Ramos (cell line): ENCODE data around the gene HCK.
"Not testable (repeated sequence)": the region's sequence is repeated elsewhere in the genome, so short reads cannot be mapped to it uniquely, and the experiment has no call there.

Experiments
- in situ Hi-C: fragments of 300-500 bp; cut with MboI; formaldehyde crosslinking; loops from one replicate; pipeline ENCODE4 v1.14.3; 2022; ENCODE audit warnings: low sequenced_read_pairs; ENCODE audit not compliant: unreplicated experiment

The HCK gene

GRCh38 chr20:32028647-32029372, 23.2 kb upstream of the HCK start:
- in situ Hi-C loops = no loop called here

GRCh38 chr20:32029561-32029960, 22.5 kb upstream of the HCK start:
- in situ Hi-C loops = no loop called here

GRCh38 chr20:32031007-32031958, 20.8 kb upstream of the HCK start:
- in situ Hi-C loops = no loop called here

- in situ Hi-C loops = no loop called here
These were observed 18.7 kb upstream of the HCK start for GRCh38 chr20:32033316-32033715.

GRCh38 chr20:32033721-32034120, 18.3 kb upstream of the HCK start:
- in situ Hi-C loops = not testable (repeated sequence)

- in situ Hi-C loops = no loop called here
These were observed 17.2 kb upstream of the HCK start for GRCh38 chr20:32034581-32035425.

- in situ Hi-C loops = no loop called here
These were observed 16.6 kb upstream of the HCK start for GRCh38 chr20:32035426-32035779.

GRCh38 chr20:32036252-32036651, 15.8 kb upstream of the HCK start:
- in situ Hi-C loops = no loop called here

GRCh38 chr20:32036716-32037485, 15.1 kb upstream of the HCK start:
- in situ Hi-C loops = no loop called here

- in situ Hi-C loops = no loop called here
These were observed 14.1 kb upstream of the HCK start for GRCh38 chr20:32037929-32038328.

GRCh38 chr20:32040142-32040953, 11.7 kb upstream of the HCK start:
- in situ Hi-C loops = no loop called here

- in situ Hi-C loops = no loop called here
These were observed 6.0 kb upstream of the HCK start for GRCh38 chr20:32045999-32046398.

GRCh38 chr20:32050324-32050841, 1.7 kb upstream of the HCK start:
- in situ Hi-C loops = no loop called here

GRCh38 chr20:32050851-32051556, 1.0 kb upstream of the HCK start:
- in situ Hi-C loops = no loop called here

GRCh38 chr20:32051720-32052089, 337 bp upstream of the HCK start:
- in situ Hi-C loops = no loop called here

GRCh38 chr20:32052778-32053362, 828 bp downstream of the HCK start:
- in situ Hi-C loops = no loop called here

GRCh38 chr20:32053648-32054047, 1.6 kb downstream of the HCK start:
- in situ Hi-C loops = no loop called here
